Kidney epithelial cell (primary cell): ENCODE measurements around the gene DNAH1. TPM values are rescaled to one million over a fixed set of nuclear protein-coding genes. Genes with fewer than 3 reads are reported as not detected.

ENCODE experiments used
- DNase-seq: peaks from one replicate; pipeline ENCODE4 v3.0.0-alpha.2; 2010; ENCODE audit warnings: low read depth
- H3K27me3 ChIP-seq: 2 replicates; pipeline ENCODE4 v1.6.0; 2011; ENCODE audit warnings: low read length; ENCODE audit not compliant: control insufficient read depth, insufficient read depth
- H3K36me3 ChIP-seq: 2 replicates; pipeline ENCODE4 v1.5.1; 2011; ENCODE audit warnings: low read length; ENCODE audit not compliant: control insufficient read depth, insufficient read depth
- H3K4me3 ChIP-seq: 2 replicates; pipeline ENCODE4 v1.5.1; 2011; ENCODE audit warnings: low read depth, mild to moderate bottlenecking, control low read depth, low read length
- CTCF ChIP-seq: IDR thresholded peaks from 2 replicates; pipeline ENCODE4 v1.5.1; 2011; ENCODE audit warnings: mild to moderate bottlenecking, moderate library complexity, low read length, control low read depth, inconsistent platforms; ENCODE audit not compliant: insufficient read depth, poor library complexity, severe bottlenecking
- total RNA-seq: library from RNA; depleted of rRNA; stranded (reverse); fragments of >200 nt; gene quantifications from 2 replicates; pipeline ENCODE4 v1.2.3, GENCODE V29; 2015

The DNAH1 gene
- total RNA-seq, 1 donor from 2014 or later, result 0.96 TPM

DNA sequence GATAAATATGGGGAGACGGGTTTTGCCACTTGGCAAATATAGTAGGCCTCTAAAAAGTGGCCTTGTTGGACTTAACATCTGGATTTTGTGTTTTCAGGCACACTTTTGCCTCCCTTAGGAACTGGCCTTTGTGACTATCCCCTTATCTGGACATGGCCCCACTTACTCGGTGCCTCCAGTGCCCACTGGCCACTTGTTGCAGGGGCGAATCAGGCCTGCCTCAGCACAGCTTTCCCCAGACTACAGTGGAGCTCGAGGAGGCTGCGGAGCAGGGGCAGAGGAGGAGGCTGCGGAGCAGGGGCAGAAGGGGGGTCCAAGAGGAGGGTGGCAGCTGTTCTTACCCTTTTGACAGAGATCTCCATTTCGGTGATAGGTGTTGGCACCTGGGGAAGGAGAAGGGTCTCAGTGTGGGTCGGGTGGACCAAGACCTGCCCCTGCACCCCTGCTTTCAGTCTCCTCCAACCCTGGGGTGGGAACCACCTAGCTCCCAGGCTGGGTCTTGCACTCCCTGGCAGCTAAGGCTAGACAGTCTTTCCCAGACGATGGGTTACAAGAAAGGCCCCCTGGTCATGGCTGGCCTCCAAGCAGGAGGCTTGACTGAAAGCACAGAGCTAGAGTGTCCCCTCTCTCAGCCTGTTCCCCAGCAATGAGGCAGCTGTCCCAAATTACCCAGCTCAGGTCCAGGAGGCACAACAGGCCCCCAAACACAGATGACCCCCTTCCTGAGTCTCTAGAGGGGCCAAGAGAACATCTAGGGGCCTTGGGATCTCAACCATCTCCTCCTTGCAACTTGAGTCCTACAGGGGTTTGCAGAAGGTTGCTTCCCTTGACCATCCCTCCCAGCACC lies 122.7 kb downstream of the DNAH1 start:
- no peak for DNase-seq
- TF ChIP-seq CTCF, result no peak
- Histone ChIP-seq H3K36me3 (no peaks in the 10 kb centered on the region), H3K4me3 (no peak overlapping the region), H3K27me3 (peaks cover 2% of the 10 kb centered on the region)

DNA sequence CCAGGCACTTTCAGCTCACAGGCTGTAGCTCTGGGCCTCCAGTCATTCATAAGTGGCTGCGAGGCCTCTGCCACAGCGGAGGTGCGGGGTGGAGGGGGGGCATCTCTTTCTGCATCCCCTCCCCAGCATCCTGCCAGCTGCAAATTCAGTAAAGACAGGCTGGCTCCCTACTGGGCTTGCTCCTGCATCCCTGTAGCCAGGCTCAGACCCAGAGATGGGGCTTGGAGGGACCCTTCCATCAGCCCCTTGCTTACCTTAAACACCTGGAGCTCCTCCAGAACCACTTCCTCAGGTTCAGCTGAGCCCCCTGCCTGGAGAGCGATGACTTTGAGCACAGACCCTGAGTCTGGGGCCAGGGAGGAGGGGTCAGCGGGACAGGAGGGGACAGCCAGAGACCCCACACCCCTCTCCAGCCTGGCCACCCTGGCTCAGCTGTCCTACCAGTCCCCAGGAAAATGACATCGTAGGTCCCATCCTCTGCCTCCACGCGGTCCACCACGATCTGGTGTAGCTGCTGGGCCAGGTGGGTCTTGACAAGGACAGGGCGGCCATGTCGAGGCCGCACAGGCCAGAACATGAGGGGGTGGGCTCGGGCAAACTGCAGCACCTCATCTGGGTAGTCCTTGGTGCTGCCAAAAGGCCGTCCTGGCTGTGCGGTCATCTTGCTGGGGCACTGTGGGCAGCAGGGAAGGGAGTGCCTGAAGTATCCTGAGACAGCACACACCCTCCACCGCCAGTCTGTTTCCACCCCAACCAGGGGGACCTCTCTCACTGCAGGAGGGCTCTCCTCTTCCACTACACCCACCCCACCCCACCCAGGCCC lies 123.5 kb downstream of the DNAH1 start:
- DNase-seq, result no peak
- Histone ChIP-seq H3K36me3 (no peaks in the 10 kb centered on the region), H3K4me3 (no peak overlapping the region), H3K27me3 (peaks cover 5% of the 10 kb centered on the region)
- TF ChIP-seq CTCF, result no peak

GRCh38 chr3:52440249-52440551 lies 124.1 kb downstream of the DNAH1 start:
- no peak for TF ChIP-seq CTCF
- Histone ChIP-seq H3K4me3 (no peak overlapping the region), H3K36me3 (no peaks in the 10 kb centered on the region), H3K27me3 (peaks cover 8% of the 10 kb centered on the region)
- no peak for DNase-seq

GRCh38 chr3:52440671-52441070 lies 124.6 kb downstream of the DNAH1 start:
- no peak overlapping the region for H3K4me3 ChIP-seq
- DNase-seq, result no peak
- H3K27me3 ChIP-seq, result peaks cover 8% of the 10 kb centered on the region
- TF ChIP-seq CTCF, result no peak
- H3K36me3 ChIP-seq, result no peaks in the 10 kb centered on the region

GRCh38 chr3:52441091-52441771 lies 125.1 kb downstream of the DNAH1 start:
- Histone ChIP-seq H3K36me3 (no peaks in the 10 kb centered on the region), H3K27me3 (peaks cover 5% of the 10 kb centered on the region), H3K4me3 (no peak overlapping the region)
- no peak for DNase-seq
- no peak for TF ChIP-seq CTCF
